GM19193 (cell line): Measurements from ENCODE around the gene PKP3.

Experiments used
- POLR2A ChIP-seq: IDR thresholded peaks from 4 replicates; pipeline ENCODE4 v1.6.1; 2011; ENCODE audit not compliant: insufficient read depth, insufficient read length; ENCODE audit errors: extremely low read depth

The PKP3 gene

DNA sequence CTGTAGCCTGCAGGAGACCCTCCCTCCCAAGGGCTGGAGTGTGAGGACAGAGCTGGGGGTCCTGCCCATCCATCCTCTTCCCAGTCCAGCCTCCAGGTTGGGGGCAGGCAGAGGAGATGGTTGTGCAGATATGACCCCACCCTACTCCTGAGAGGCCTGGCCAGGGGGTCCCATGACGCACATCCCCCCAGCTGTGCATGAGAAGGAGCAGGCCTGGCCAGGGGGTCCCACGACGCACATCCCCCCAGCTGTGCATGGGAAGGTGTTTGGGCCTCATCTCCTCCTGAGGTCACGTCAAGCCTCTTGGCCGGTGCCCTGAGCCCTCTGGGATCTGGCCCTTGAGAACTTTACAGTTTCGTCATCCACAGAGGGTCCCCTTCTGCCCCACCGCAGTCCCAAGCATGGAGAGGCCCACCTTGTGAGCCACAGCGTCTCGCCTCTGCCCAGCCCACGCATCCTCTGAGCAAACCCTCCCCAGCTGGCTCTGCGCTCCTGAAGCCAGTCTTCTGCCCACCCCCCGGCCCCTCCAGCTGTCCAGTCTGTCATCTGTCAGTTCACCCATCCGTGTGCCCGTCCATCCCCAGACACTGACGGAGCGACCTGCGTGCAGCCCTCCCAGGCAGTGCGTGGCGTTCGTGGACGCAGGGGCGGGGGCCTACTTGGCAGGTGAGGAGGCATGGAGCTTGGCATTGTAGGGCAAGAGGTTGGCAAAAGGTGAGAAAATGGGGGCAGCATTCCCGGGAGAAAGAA, 45.5 kb downstream of the PKP3 start:
- no peak for TF ChIP-seq POLR2A

DNA sequence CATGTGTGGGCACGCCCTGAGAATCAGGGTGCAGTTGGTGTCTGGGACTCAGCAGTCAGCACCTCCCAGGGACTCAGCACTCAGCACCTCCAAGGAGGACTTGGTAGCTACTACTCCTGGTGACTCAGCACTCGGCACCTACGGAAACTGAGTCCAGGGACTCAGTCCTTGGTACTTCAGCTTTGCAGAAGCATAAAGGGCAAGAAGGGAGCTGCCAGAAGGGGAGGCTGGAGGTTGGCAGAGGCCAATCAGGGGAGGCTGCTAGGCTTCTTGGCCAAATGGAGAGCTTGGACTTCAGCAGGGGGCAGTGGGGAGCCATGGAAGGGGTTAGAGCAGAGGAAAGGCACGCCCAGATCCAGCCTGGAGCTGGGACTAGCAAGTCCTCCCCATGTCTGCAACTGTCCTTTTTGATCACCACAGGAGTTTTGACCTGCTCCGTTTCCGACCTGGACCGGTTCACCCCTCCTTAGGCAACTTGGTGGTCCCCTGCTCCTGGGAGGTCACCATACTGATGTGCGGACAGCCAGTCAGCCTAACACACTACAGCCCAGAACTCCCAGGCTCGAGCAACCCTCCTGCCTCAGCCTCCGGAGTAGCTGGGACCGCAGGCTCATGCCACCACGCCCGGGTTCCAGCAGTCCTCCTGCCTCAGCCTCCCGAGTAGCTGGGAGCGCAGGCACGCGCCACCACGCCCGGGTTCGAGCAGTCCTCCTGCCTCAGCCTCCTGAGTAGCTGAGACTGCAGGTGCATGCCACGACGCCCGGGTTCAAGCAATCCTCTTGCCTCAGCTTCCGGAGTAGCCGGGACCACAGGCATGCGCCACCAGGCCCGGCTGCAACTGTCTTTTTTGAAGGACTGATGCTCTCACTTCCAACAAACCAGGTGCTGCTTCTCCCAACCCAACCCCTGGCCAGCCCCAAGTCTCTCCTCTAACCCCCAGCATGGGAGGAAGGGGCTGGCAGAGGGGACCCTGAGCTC, 46.3 kb downstream of the PKP3 start:
- no peak for TF ChIP-seq POLR2A

DNA sequence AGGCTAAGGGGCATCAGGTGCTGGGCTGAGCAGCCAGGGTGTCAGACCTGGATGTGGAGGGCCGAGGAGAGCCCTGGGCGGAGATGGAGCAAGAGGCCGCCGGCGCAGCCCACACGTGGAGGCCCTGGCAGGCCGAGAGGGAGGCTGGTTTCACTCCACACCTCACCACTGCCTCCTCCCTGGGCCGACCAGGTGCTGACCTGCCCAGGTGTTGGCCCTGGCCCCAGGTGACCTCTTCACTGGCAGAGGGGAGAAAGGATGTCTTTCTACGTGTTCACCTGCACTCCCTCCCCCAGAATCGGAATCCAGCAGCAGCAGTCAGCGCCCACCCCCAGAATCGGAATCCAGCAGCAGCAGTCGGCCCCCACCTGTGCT, 47.0 kb downstream of the PKP3 start:
- TF ChIP-seq POLR2A: no peak

DNA sequence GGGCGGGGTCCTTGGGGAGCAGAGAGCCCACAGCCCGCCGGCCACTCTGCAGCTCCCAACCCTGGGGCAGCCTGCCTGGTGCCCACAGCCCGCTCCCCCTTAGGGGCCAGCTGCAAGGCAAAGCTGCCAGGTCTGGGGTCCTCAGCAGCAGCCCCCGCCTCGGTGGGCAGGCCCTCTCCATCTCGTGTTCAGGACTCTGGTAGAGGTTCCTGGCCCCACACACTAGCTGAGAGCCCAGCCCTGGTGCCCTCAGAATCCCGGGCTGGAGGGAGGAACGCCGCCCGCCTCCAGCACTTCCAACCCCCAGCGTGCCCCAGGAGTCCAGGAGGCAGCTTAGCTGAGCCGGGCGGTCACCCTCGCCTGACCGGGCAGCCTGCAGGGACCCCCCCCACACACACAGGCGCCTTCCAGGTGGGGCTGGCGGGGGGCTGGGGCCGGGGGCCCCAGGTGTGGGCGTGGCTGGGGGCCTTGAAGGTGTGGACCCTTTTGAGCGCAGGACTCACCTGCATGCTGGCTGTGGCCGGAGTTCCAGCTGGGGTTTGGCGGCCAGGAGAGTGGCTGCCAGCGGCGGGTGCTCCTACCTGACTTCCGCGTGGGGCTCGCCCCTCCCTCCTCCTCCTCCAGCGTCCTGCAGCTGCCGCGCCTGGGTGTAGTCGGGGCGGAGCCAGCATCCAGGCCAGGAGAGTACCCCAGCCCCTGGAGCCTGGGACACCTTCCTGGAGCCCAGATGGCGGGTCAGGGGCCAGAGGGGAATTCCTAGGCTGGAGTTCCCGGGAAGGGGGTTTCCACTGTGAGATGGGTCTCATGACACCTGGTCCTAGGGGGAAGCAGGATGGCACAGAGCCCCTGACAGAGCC, 47.6 kb downstream of the PKP3 start, which contains the start of gene ANO9:
Gene ANO9 (minus strand): TSS at position 594 of the 857 bp plus-strand sequence. CDS start 85 bp downstream, at position 509.
- TF ChIP-seq POLR2A: peak; percentile 57

DNA sequence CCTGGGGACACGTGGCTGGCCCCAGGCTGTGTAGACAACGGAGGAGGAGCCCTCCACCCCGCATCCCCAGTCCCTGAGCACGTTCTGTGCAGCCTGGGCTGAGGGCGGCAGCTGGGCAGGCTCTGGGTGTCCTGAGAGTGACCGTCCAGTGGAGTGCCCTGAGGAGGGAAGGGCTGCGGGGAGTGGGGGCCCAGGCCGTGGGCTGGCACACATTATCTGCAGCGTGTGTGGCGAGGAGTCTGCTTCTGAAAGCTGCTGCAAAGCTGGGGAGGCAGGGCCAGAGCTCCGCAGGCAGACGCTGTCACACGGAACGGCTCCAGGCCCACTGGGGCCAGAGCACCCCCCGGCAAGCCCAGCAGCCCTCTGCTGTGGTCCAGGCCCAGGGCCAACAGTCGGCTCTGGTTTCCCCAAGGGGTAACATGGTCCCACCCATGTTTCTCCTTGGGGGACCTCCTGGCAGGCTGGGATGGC, 48.6 kb downstream of the PKP3 start:
- TF ChIP-seq POLR2A: no peak

DNA sequence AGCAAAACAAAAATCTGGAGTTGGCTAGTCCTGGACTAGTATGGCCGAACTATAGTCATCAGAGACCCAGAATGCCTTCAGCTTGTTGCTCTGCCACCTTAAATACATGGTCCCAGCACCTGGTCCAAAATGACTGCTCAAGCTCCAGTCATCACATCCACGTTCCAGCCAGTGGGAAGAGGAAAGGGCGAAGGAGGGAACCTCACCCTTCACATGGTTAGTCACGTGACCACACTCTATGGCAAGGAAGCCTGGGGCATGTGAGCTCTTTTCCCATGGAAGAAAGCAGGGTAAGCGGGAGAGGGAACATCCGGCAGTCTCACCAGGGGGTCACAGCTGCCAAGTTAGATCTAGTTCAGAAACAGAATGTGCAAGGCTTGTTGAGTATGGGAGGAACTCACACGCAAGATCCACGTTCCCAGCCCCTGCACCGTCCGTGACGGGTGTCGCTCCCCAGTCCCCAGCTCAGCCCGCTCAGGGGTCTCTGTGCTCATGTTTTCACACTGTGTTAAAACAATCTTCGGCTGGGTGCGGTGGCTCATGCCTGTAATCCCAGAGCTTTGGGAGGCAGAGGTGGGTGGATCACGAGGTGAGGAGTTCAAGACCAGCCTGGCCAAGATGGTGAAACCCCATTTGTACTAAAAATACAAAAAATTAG, 49.7 kb downstream of the PKP3 start:
- no peak for TF ChIP-seq POLR2A

DNA sequence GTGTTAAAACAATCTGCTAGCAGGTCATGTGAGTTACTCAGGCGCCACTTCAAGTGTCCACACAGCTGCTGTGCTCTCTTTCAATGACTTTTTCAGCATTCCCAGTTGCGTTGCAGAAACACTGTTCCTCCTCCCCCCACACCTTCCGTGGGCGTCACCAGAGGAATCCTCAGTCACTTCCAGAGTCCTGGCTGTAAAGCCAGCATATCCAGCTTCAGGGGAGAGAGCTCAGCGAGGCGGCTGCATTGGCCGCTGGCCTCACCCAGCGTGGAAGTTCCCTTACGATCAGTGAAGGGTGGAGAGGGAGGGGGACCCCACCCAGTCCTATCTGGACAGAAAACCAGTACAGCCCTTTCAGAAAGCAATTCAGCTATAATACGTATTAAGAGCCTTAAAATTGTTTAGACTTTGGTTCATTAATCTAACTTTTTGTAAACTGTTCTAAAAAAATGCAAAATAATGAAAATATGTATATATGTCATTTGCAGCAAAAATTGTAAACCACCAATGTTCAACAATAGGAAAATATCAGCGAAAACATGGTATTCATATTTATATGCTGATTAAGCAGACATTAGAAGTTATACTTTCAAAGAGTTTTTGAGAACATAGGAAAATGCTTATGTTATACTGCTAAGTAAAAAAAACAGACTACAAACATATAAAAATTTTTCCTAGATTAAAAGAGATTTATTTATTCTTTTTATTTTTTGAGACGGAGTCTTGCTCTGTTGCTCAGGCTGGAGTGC, 50.6 kb downstream of the PKP3 start:
- no peak for TF ChIP-seq POLR2A

DNA sequence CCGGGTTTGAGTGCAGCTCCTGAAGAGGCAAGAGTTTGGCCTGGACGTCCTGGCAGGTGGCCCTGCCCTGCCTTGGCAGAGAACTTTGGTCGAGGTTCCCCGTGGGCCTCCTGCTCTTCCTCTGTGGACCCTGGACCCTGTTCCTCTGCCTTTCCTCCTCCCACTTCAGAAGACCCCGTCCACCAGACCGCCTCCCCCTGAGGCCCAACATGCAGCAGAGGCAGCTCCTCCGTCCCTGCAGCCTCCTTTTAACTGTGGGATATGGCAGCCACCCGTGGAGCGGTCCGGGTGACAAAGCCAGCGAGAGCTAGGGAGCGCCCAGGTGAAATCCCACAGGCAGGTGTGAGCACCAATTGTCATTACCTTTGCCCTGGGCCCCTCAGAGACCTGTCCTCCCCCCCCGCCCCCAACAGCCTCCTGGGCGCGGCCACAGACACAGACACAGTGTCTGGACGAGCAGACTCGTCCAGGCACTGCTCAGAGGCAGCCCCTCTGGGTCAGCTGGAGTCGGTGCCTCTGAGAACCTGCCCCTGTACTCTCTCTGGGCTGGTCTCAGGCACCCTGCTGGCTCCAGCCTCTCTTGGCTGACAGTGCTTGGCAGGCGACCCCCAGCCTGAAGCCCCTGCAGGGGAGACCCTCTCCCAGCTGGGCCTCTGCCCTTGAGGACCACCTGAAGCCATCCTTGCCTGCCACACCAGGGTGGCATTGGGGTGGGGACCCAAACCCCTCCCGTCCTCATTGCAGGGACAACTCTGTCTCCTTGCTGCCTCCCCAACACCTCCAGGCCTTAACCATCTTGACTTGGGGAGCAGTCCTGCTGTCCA, 52.0 kb downstream of the PKP3 start:
- TF ChIP-seq POLR2A: no peak

DNA sequence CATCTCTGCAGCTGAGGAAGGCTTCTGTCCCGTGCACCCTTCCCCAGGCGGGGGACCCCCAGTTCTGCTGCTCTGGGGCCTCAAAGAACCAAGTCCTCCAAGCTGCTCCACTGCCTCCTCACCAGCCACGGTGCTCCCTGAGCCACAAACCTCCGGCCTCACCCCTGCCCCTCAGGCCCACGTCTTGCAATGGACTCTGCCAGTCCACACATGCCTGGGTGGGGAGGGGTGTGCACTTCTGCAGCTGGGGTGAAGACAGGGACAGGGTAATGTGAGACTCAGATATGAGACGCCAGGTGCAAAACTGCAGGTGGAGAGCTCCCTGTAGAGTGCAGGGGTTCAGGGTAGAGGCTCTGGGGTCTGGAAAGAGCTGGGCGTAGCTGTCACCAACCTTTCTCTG, 52.9 kb downstream of the PKP3 start:
- no peak for TF ChIP-seq POLR2A

DNA sequence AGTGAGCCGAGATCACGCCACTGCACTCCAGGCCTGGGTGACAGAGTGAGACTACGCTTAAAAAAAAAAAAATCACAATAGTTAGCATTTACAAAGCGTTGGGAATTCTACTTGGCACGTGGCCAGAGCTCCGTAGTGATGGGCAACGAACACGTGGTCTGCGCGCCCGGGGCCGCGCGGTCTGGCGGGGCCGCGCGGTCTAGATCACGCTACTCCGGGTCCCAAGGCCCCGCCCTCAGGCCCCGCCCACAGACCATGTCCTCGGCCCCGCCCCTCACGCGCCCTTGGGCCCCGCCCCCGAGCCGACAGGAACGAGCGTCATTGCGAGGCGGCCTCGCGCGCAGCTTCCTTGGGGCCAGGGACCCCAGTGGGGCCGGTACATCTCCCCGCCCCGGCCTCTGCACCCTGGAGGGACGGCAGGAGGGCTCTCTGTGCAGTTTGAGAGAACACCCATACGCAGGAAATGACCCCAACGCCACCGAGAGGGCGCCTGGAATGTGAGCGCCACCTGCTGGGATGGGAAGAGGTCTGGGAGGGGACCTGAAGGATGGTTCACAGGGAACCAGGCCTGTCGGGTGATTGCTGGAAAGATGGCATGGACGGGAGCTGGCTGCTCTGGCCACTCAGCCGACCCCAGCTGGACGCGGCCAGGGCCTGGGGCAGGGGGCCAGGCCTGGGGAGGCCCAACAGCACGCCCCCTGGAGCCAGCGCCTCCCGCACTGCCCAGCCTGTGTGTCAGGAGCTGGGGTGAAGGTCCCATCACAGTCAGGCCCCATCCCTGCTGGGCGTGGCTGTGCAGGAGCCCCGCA, 54.1 kb downstream of the PKP3 start:
- peak; percentile 78 for TF ChIP-seq POLR2A

DNA sequence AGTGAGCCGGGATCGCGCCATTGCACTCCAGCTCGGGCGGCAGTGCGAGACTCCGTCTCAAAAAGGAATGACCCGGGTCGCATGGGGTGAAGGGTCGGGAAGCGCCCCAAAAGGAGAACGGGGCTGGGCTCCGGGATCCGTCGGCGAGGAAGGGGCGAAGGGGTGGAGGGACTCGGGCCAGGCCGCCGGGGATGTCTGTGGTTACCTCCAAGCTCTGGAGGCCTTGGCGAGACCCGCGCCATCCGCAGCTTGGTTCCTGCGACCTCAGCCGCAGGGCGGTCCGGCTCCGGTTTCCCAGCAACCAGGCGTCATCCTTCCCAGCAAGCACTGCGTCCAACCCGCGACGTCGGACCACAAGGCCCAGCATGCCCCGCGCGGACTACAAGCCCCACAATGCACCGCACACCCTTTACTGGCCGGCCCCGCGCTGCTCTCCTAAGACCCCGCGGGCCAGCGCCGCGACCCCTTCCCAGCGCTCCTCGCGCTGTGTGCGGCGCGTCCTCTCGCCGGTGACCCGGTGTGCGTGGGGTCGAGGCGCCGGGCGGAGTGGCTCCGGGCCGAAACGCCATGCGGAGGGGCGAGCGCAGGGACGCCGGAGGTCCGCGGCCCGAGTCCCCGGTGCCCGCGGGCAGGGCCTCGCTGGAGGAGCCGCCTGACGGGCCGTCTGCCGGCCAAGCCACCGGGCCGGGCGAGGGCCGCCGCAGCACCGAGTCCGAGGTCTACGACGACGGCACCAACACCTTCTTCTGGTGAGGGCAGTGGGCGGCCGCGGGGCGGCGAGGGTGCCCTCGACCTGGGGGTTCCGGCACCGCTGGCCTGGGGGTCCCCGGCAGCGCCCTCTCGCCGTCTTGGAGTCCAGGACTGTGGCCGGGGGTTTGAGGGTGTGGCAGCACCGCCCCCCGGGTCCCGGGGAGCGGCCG, 56.1 kb downstream of the PKP3 start, which contains the start of gene PTDSS2:
Gene PTDSS2 (plus strand): TSS at position 391 of the 920 bp plus-strand sequence. CDS start 177 bp downstream, at position 568.
- peak; percentile 71 for TF ChIP-seq POLR2A
